Panc1 (cell line): ENCODE measurements around the gene PAK4. TPM values are rescaled to one million over a fixed set of nuclear protein-coding genes. Genes with fewer than 3 reads are reported as not detected.
A peak's percentile ranks its signal among the peaks of the same experiment; 100 is the strongest.

Experiments
- ATAC-seq: fragments of 200-7000 bp; cut with Tn5 transposase; 2 replicates; pipeline ENCODE4 v1.9.1; 2020; ENCODE audit warnings: mild to moderate bottlenecking, moderate library complexity
- BruUV-seq: library from RNA; stranded (reverse); fragments of 400-500 nt; replicated peaks from 2 replicates; lab custom pipeline; 2021; lab: Mats Ljungman, UMichigan
- CTCF ChIA-PET: fragments of 300-600 bp; sonication (Branson Sonifier 250); formaldehyde crosslinking; loops from one replicate; lab custom pipeline; 2022; ENCODE audit warnings: antibody characterized with exemption; lab: Charles Lee
- POLR2A ChIA-PET: fragments of 300-600 bp; sonication (Branson Sonifier 250); formaldehyde crosslinking; loops from one replicate; lab custom pipeline; 2022; ENCODE audit warnings: antibody characterized with exemption; lab: Charles Lee
- DNase-seq: peaks from one replicate; pipeline ENCODE4 v3.0.0-alpha.2; 2010; ENCODE audit warnings: low read depth, low spot score
- H3K27ac ChIP-seq: 2 replicates; pipeline ENCODE4 v1.5.1; 2011; ENCODE audit warnings: mild to moderate bottlenecking, low read length, inconsistent platforms
- H3K27me3 ChIP-seq: fragments of 200-500 bp; sonication (Bioruptor generic); 2 replicates; pipeline ENCODE4 v1.6.0; 2014; ENCODE audit warnings: low read length, inconsistent platforms; ENCODE audit not compliant: control insufficient read depth, insufficient read depth
- H3K36me3 ChIP-seq: fragments of 200-500 bp; sonication (Bioruptor generic); 2 replicates; pipeline ENCODE4 v1.5.1; 2014; ENCODE audit warnings: inconsistent platforms, mild to moderate bottlenecking, low read length, moderate library complexity; ENCODE audit not compliant: control insufficient read depth, insufficient read depth
- H3K4me1 ChIP-seq: 2 replicates; pipeline ENCODE4 v1.5.1; 2011; ENCODE audit warnings: inconsistent platforms, mild to moderate bottlenecking, low read length, moderate library complexity; ENCODE audit not compliant: control insufficient read depth, insufficient read depth
- H3K4me3 ChIP-seq, 2 experiments: 2 replicates each; pipeline ENCODE4 v1.5.1; 2011 to 2012; ENCODE audit warnings: low read depth in 2 of 2, low read length in 2 of 2, mild to moderate bottlenecking in 2 of 2, inconsistent platforms in 1 of 2, moderate library complexity in 1 of 2
- H3K9me3 ChIP-seq: fragments of 200-500 bp; sonication (Bioruptor generic); 2 replicates; pipeline ENCODE4 v1.5.1; 2014; ENCODE audit warnings: low read depth, mild to moderate bottlenecking, inconsistent platforms, low read length, moderate library complexity; ENCODE audit not compliant: control insufficient read depth, insufficient read depth
- CTCF ChIP-seq: fragments of 450-650 bp; IDR thresholded peaks from 2 replicates; pipeline ENCODE4 v1.5.1; 2017; ENCODE audit warnings: mild to moderate bottlenecking
- POLR2AphosphoS5 ChIP-seq: IDR thresholded peaks from 2 replicates; pipeline ENCODE4 v1.6.1; 2012; ENCODE audit warnings: mild to moderate bottlenecking, low read depth, low read length, moderate library complexity
- REST ChIP-seq, 2 experiments: IDR thresholded peaks; 2 replicates each; pipeline ENCODE4 v1.6.1; 2011 to 2012; ENCODE audit warnings: low read depth in 2 of 2, control low read depth in 1 of 2, low read length in 1 of 2, mild to moderate bottlenecking in 1 of 2, moderate library complexity in 1 of 2; ENCODE audit not compliant: insufficient read depth in 1 of 2
- SIN3A ChIP-seq: IDR thresholded peaks from 2 replicates; pipeline ENCODE4 v1.6.1; 2012; ENCODE audit warnings: low read depth, mild to moderate bottlenecking, low read length, moderate library complexity, borderline replicate concordance; ENCODE audit not compliant: insufficient read depth
- TCF7L2 ChIP-seq: IDR thresholded peaks from 2 replicates; pipeline ENCODE4 v1.6.1; 2011; ENCODE audit warnings: mild to moderate bottlenecking, low read depth, low read length, inconsistent platforms
- in situ Hi-C: cut with HindIII; loops from 2 replicates; pipeline ENCODE4 v1.10.0; 2016; ENCODE audit warnings: low sequenced_read_pairs, low pct_unique_long_range_greater_than_20kb
- intact Hi-C: fragments of 100-400 bp; cut with micrococcal nuclease; formaldehyde crosslinking; loops from one replicate; pipeline ENCODE4 v1.10.0; 2022; ENCODE audit not compliant: unreplicated experiment
- total RNA-seq: library from RNA; stranded (reverse); gene quantifications from one replicate; pipeline ENCODE4 v1.2.1, GENCODE V29; 2021; ENCODE audit not compliant: unreplicated experiment

The PAK4 gene
- total RNA-seq, 1 experiment from 2014 or later: 311 TPM

GRCh38 chr19:39199025-39199424 is 73.4 kb downstream of the PAK4 start:
- intact Hi-C loops: no loop called here
- no TSS peak for BruUV-seq
- Histone ChIP-seq H3K4me1 (peaks cover 13% of the 10 kb centered on the region), H3K4me3 (no peak overlapping the region), H3K9me3 (no peaks in the 10 kb centered on the region), H3K27ac (no peak overlapping the region), H3K36me3 (no peaks in the 10 kb centered on the region), H3K27me3 (peaks cover 3% of the 10 kb centered on the region; the same call in 1 of the 2 replicates)
- TF ChIP-seq POLR2AphosphoS5 (no peak), TCF7L2 (no peak), REST (IDR thresholded peaks at IDR 0.05; ENCODE audit: insufficient read depth in 1 of 2, low read depth in 2 of 2, low read length in 1 of 2) (no peak), SIN3A (no peak), CTCF (no peak)
- no peak for DNase-seq
- ChIA-PET POLR2A (interaction anchor here (0.6 to 1.0 kb wide), 5 partner anchors 11 to 151 kb away, joined by 3 to 7 read pairs (median 6); no protein-coding TSS in a partner anchor), CTCF (interaction anchor here (0.5 to 1.4 kb wide), 13 partner anchors 8 to 1139 kb away, joined by 3 to 15 read pairs (median 3); no protein-coding TSS in a partner anchor)
- in situ Hi-C loops: no loop called here
- ATAC-seq: peak; percentile 19

GRCh38 chr19:39200066-39200802 is 74.6 kb downstream of the PAK4 start:
- H3K27me3 ChIP-seq: peaks cover 3% of the 10 kb centered on the region; the same call in 1 of the 2 replicates

More at GRCh38 chr19:39200066-39200802, 74.6 kb downstream of the PAK4 start:
- intact Hi-C loops: no loop called here
- Histone ChIP-seq H3K9me3 (no peaks in the 10 kb centered on the region), H3K36me3 (no peaks in the 10 kb centered on the region), H3K27ac (no peak overlapping the region), H3K4me1 (peaks cover 9% of the 10 kb centered on the region), H3K4me3 (no peak overlapping the region)
- DNase-seq: no peak
- in situ Hi-C loops: no loop called here
- ChIA-PET POLR2A (interaction anchor here (0.7 to 1.0 kb wide), 2 partner anchors 12 to 14 kb away, joined by 4 to 7 read pairs; no protein-coding TSS in a partner anchor), CTCF (interaction anchor here (1.1 to 1.2 kb wide), 2 partner anchors 23 to 123 kb away, joined by 3 to 12 read pairs; no protein-coding TSS in a partner anchor)
- BruUV-seq: no TSS peak
- TF ChIP-seq REST (IDR thresholded peaks at IDR 0.05; ENCODE audit: insufficient read depth in 1 of 2, low read depth in 2 of 2, low read length in 1 of 2) (no peak), TCF7L2 (no peak), SIN3A (no peak), POLR2AphosphoS5 (no peak), CTCF (no peak)
- ATAC-seq: no peak
